ENCODE results near the gene TSHZ2. TPM values are rescaled to one million over a fixed set of nuclear protein-coding genes. Genes with fewer than 3 reads are reported as not detected.
A peak's percentile ranks its signal among the peaks of the same experiment; 100 is the strongest.

Gene TSHZ2
- total RNA-seq, result 22.9 and 24.1 TPM in 2 replicates
- long read RNA-seq, transcript TSHZ2-205 (1 exons, 670 nt), result major isoform, 5 of 36 reads
- long read RNA-seq, partial matches to known transcripts, result 11 of 36 reads
- long read RNA-seq, other reads (novel, unspliced or antisense), result 20 of 36 reads

GRCh38 chr20:52972190-52972937, at the start of gene TSHZ2:
TSHZ2 (plus strand) TSS chr20:52972358; CDS start chr20:52973294, 936 bp downstream.
- Mint-ChIP-seq H3K36me3 (ENCODE audit: insufficient read depth) (no peaks in the 10 kb centered on the region), H3K4me1 (ENCODE audit: low read depth) (peaks cover 32% of the 10 kb centered on the region), H3K9me3 (ENCODE audit: low read depth) (peaks cover 3% of the 10 kb centered on the region), H3K27ac (peak within 1 kb of the TSS; percentile 95), H3K4me3 (ENCODE audit: low read depth) (peak within 1 kb of the TSS; percentile 97), H3K27me3 (no peaks in the 10 kb centered on the region)
- no peak for TF ChIP-seq CTCF (IDR thresholded peaks at IDR 0.05; ENCODE audit: unreplicated experiment)
- peak; percentile 43 for DNase-seq (ENCODE audit: low spot score, unreplicated experiment)

- Mint-ChIP-seq H3K9me3 (ENCODE audit: low read depth) (no peaks in the 10 kb centered on the region), H3K4me3 (ENCODE audit: low read depth) (no peak overlapping the region), H3K27me3 (no peaks in the 10 kb centered on the region), H3K36me3 (ENCODE audit: insufficient read depth) (no peaks in the 10 kb centered on the region), H3K4me1 (ENCODE audit: low read depth) (peaks cover 22% of the 10 kb centered on the region), H3K27ac (no peak overlapping the region)
- DNase-seq (ENCODE audit: low spot score, unreplicated experiment), result no peak
- no peak for TF ChIP-seq CTCF (IDR thresholded peaks at IDR 0.05; ENCODE audit: unreplicated experiment)
Observed at GRCh38 chr20:52922436-52922835, 49.7 kb upstream of the TSHZ2 start.

- H3K4me1 Mint-ChIP-seq (ENCODE audit: low read depth), result peaks cover 22% of the 10 kb centered on the region
- no peak for DNase-seq (ENCODE audit: low spot score, unreplicated experiment)
- H3K36me3 Mint-ChIP-seq (ENCODE audit: insufficient read depth), result no peaks in the 10 kb centered on the region
- no peaks in the 10 kb centered on the region for H3K9me3 Mint-ChIP-seq (ENCODE audit: low read depth)
- no peak for TF ChIP-seq CTCF (IDR thresholded peaks at IDR 0.05; ENCODE audit: unreplicated experiment)
- no peaks in the 10 kb centered on the region for H3K27me3 Mint-ChIP-seq
- H3K27ac Mint-ChIP-seq, result no peak overlapping the region
- no peak overlapping the region for H3K4me3 Mint-ChIP-seq (ENCODE audit: low read depth)
Observed at GRCh38 chr20:52923123-52923937, 48.8 kb upstream of the TSHZ2 start.

GRCh38 chr20:52924411-52925271, 47.5 kb upstream of the TSHZ2 start:
- H3K4me3 Mint-ChIP-seq (ENCODE audit: low read depth), result no peak overlapping the region
- no peak for TF ChIP-seq CTCF (IDR thresholded peaks at IDR 0.05; ENCODE audit: unreplicated experiment)
- no peaks in the 10 kb centered on the region for H3K36me3 Mint-ChIP-seq (ENCODE audit: insufficient read depth)
- no peak for DNase-seq (ENCODE audit: low spot score, unreplicated experiment)
- H3K27me3 Mint-ChIP-seq, result no peaks in the 10 kb centered on the region
- H3K27ac Mint-ChIP-seq, result no peak overlapping the region
- no peaks in the 10 kb centered on the region for H3K9me3 Mint-ChIP-seq (ENCODE audit: low read depth)
- peaks cover 21% of the 10 kb centered on the region for H3K4me1 Mint-ChIP-seq (ENCODE audit: low read depth)

Data from progenitor cell of endocrine pancreas (in vitro differentiated cells).